GM13977 (cell line): ENCODE results near the gene FBXO2.

ENCODE experiments used
- DNase-seq: peaks from one replicate; pipeline ENCODE4 v3.0.0; 2012; ENCODE audit warnings: low spot score
- in situ Hi-C: fragments of 300-500 bp; cut with MboI; formaldehyde crosslinking; loops from one replicate; pipeline ENCODE4 v1.12.0; 2022; ENCODE audit warnings: low sequenced_read_pairs, low pct_unique_long_range_greater_than_20kb, mixed read lengths, inconsistent platforms; ENCODE audit not compliant: unreplicated experiment
- TF ChIP-seq, protein P1 (sequence below): IDR thresholded peaks from 2 replicates; pipeline ENCODE4 v1.5.1; 2012; ENCODE audit warnings: mild to moderate bottlenecking, control low read depth; ENCODE audit not compliant: insufficient read depth; ENCODE audit errors: extremely low read depth, missing control alignments

The FBXO2 gene

DNA sequence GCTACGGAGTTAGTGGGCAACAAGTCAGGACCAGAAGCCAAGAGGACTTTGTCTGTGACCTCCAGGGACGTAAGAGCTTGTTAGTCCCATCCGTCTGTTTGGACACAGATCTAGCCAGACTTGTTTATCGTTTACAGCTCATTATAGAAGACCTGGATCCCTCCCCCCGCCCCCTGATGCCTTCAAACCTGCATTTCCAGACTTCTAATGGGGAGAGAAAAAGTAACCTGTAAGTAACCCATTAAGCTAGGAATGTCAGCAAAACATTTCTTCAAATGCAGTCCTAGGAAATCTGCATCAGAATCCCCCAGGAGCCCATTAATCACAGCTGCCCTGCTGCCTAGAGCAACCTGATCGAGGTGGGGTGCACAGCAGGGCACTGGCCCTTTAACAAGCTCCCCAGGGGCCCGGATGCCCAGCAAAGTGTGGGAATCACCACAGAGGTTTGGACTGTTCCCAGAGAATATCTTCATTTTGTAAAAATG, 28.1 kb upstream of the FBXO2 start:
- TF ChIP-seq, protein P1, sequence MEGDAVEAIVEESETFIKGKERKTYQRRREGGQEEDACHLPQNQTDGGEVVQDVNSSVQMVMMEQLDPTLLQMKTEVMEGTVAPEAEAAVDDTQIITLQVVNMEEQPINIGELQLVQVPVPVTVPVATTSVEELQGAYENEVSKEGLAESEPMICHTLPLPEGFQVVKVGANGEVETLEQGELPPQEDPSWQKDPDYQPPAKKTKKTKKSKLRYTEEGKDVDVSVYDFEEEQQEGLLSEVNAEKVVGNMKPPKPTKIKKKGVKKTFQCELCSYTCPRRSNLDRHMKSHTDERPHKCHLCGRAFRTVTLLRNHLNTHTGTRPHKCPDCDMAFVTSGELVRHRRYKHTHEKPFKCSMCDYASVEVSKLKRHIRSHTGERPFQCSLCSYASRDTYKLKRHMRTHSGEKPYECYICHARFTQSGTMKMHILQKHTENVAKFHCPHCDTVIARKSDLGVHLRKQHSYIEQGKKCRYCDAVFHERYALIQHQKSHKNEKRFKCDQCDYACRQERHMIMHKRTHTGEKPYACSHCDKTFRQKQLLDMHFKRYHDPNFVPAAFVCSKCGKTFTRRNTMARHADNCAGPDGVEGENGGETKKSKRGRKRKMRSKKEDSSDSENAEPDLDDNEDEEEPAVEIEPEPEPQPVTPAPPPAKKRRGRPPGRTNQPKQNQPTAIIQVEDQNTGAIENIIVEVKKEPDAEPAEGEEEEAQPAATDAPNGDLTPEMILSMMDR = no peak
- in situ Hi-C loops = no loop called here
- DNase-seq = no peak

- peak; percentile 98 for DNase-seq
- TF ChIP-seq, protein P1 = no peak
- in situ Hi-C loops = no loop called here
Observed at GRCh38 chr1:11681071-11681771, 27.0 kb upstream of the FBXO2 start, which contains the start of gene MAD2L2. Gene MAD2L2, minus strand, starts transcription at chr1:11681148. Its CDS starts 547 bp downstream, at chr1:11680601.

DNA sequence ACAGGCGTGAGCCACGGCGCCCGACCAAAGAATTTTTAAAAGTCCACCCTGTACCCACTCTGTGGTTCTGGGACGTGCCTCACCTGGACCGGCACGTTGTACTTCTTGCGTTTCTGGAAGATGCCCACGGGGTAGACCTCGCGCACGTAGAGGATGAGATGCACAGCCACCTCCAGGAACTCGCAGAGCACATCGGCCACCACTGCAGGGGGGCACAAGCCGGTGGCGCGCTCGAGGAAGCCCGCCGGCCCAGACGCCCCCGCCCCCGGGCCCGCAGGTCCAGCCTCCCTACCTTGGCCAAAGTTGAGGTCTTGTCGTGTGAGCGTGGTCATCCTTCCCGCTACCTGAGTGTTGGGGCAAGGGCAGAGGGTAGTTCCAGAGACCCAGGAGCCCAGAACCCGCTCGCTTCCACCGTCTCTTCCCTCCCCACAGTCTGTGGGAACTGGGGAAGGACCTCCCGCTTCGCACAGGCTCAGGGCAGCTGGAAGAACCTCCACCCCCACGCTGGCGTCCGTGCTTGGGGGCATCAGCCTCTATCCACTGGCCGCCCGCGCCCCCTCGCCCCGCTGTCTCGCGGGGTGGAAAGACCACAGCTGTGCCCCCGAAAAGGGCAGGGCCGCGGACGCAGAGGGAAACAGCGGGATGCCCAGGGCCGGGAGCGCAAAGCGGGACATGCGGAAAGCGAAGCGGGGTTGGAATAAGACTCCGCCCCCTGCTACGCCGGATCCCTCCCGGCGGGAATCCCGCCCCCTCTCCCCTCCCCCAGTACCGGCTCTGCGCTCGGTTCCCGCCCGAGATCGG, 26.2 kb upstream of the FBXO2 start:
- TF ChIP-seq, protein P1 = no peak
- in situ Hi-C loops = no loop called here
- DNase-seq = peak; percentile 63

- TF ChIP-seq, protein P1 = no peak
- in situ Hi-C loops = no loop called here
- DNase-seq = no peak
Observed at GRCh38 chr1:11678442-11678841, 24.2 kb upstream of the FBXO2 start.

DNA sequence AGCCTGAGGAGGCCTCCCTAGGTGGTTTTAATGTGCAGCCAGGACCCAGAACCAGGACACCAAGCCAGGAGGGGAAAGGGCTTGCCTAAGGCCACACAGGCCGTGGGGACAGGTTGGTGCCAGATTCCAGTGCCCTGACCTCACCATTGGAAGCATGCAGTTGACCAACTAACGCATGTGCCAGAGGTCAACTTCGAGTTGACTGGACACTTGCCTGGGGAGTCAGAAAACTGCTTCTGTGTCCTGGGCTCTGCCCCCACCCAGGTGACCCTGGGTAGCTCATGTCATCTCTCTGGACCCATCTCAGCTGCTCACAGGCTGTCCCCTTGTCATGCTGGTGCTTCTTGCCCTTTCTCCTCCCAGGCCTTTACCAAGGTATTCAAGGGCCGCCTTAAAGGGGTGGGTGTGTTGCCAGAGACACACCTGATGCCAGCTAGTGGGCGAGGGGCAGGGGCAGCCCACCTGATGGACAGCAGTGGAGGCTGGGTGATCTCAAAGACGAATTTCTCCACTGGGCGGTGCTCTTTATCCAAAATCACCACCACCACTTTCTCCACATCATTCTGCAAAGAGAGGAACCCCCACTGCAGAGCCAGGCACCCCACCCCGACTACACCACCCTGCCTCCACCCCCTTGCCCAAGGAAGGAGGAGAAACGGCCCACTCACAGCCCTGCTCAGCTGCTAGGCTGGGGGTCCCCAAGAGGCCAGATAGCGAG, 22.3 kb upstream of the FBXO2 start:
- no peak for DNase-seq
- TF ChIP-seq, protein P1 = no peak
- in situ Hi-C loops = no loop called here

GRCh38 chr1:11675325-11675724, 21.1 kb upstream of the FBXO2 start:
- TF ChIP-seq, protein P1 = no peak
- in situ Hi-C loops = no loop called here
- DNase-seq = no peak
